Right lobe of liver (tissue), 6 donors: ENCODE data around the gene UNC79. TPM values are rescaled to one million over a fixed set of nuclear protein-coding genes. Genes with fewer than 3 reads are reported as not detected.
"Not testable (repeated sequence)": the region's sequence is repeated elsewhere in the genome, so short reads cannot be mapped to it uniquely, and the experiment has no call there.

ENCODE experiments used
- ATAC-seq, 4 donors: fragments of 200-7000 bp; cut with Tn5 transposase; one replicate each; pipeline ENCODE4 v1.9.1; 2020; ENCODE audit warnings: mild to moderate bottlenecking in 4 of 4, moderate library complexity in 4 of 4
- DNase-seq, 3 donors: peaks; one replicate each; pipeline ENCODE4 v3.0.0-alpha.2; 2020
- H3K27ac ChIP-seq, 3 donors: fragments of 200-600 bp; one replicate each; pipeline ENCODE4 v1.8.0; 2022
- H3K27me3 ChIP-seq, 2 donors: fragments of 200-600 bp; one replicate each; pipeline ENCODE4 v1.8.0; 2022
- H3K36me3 ChIP-seq, 4 donors: fragments of 200-600 bp; sonication (generic) in 1 of 4; one replicate each; pipeline versions ENCODE4 v1.5.1 to v1.8.0; 2017 to 2022; ENCODE audit warnings: control low read depth in 1 of 4
- H3K4me1 ChIP-seq, 4 donors: fragments of 200-600 bp; sonication (generic) in 1 of 4; one replicate each; pipeline versions ENCODE4 v1.5.1 to v1.8.0; 2017 to 2022; ENCODE audit warnings: control low read depth in 1 of 4
- H3K4me3 ChIP-seq, 3 donors: fragments of 200-600 bp; one replicate each; pipeline ENCODE4 v1.8.0; 2022
- H3K9me3 ChIP-seq, 4 donors: fragments of 200-600 bp; sonication (generic) in 1 of 4; one replicate each; pipeline versions ENCODE4 v1.5.1 to v1.8.0; 2017 to 2022; ENCODE audit warnings: control low read depth in 1 of 4
- POLR2A ChIP-seq: fragments of 450-650 bp; IDR thresholded peaks from one replicate; pipeline ENCODE4 v1.6.1; 2017; ENCODE audit warnings: antibody characterized with exemption, mild to moderate bottlenecking
- WGBS: methylation state at CpG from one replicate; pipeline ENCODE4 v1.1.6; 2018; ENCODE audit warnings: low coverage, low lambda C conversion rate; ENCODE audit not compliant: insufficient coverage; ENCODE audit errors: missing lambda C conversion rate; 5-methylcytosine and 5-hydroxymethylcytosine counted together
- intact Hi-C, 2 donors: fragments of 100-400 bp; cut with DNase I; formaldehyde crosslinking; loops; one replicate each; pipeline versions ENCODE4 v1.11.2 to v1.14.1; 2022
- total RNA-seq, 6 experiments: library from RNA; depleted of rRNA in 2 of 6; stranded (reverse); fragments of >200 nt in 2 of 6; fragmentation: NEBNext Ultra II Directional in 3 of 6; extraction: Animal tissue kit (Norgen Biotek cat#: 25700) in 3 of 6; gene quantifications; one replicate each; pipeline versions ENCODE4 v1.1.0 to v1.2.4, GENCODE V29; 2016 to 2023
- TF ChIP-seq, protein P1 (sequence below), 4 donors: fragments of 200-600 bp in 3 of 4; fragments of 450-650 bp in 1 of 4; IDR thresholded peaks; one replicate each; pipeline versions ENCODE4 v1.5.1 to v1.8.0; 2016 to 2022; ENCODE audit warnings: antibody characterized with exemption in 4 of 4, mild to moderate bottlenecking in 2 of 4
- donor health status: DM: no; HTN: yes; CAD: no.
- donor health status: DM: no; HTN: no; CAD: no.
- donor health status: DM: no; HTN: no; CAD: no.
- donor health status: DM: no; HTN: yes; CAD: no.
- donor health status: DM: no; HTN: yes; CAD: no.

UNC79 gene
- total RNA-seq, 6 experiments from 2014 or later: 0.04 to 0.10 (median 0.07) TPM; not detected in 2

DNA sequence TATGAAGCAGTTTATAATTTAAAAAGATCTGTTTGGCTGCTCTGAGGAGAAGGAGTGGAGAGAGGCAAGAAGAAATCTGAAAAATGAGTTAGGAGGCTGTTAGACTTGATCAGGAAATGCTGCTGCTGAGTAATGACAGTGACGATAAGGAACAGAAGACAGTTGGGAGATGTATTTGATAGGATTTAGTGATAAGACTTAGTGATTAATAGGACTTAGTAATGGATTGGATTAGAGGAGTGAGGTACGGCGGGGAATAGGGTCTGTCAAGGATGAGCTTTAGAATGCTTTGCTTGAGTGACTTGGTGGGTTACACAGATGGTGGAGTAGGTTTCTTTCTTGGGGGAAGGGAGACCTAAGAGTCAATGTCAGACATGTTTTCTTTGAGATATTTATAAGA lies 31.7 kb downstream of the UNC79 start:
- H3K27ac ChIP-seq: no peak overlapping the region
- WGBS: 68% methylated on average over 3 of the region's 3 CpGs
- H3K4me1 ChIP-seq: no peaks in the 10 kb centered on the region
- H3K9me3 ChIP-seq: no peaks in the 10 kb centered on the region
- no peak overlapping the region for H3K4me3 ChIP-seq
- TF ChIP-seq, protein P1, sequence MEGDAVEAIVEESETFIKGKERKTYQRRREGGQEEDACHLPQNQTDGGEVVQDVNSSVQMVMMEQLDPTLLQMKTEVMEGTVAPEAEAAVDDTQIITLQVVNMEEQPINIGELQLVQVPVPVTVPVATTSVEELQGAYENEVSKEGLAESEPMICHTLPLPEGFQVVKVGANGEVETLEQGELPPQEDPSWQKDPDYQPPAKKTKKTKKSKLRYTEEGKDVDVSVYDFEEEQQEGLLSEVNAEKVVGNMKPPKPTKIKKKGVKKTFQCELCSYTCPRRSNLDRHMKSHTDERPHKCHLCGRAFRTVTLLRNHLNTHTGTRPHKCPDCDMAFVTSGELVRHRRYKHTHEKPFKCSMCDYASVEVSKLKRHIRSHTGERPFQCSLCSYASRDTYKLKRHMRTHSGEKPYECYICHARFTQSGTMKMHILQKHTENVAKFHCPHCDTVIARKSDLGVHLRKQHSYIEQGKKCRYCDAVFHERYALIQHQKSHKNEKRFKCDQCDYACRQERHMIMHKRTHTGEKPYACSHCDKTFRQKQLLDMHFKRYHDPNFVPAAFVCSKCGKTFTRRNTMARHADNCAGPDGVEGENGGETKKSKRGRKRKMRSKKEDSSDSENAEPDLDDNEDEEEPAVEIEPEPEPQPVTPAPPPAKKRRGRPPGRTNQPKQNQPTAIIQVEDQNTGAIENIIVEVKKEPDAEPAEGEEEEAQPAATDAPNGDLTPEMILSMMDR (IDR thresholded peaks at IDR 0.05): no peak
- TF ChIP-seq POLR2A: no peak
- intact Hi-C loops: no loop called here
- DNase-seq (no peak), ATAC-seq (no peak)
- no peaks in the 10 kb centered on the region for H3K36me3 ChIP-seq
- H3K27me3 ChIP-seq: no peaks in the 10 kb centered on the region

DNA sequence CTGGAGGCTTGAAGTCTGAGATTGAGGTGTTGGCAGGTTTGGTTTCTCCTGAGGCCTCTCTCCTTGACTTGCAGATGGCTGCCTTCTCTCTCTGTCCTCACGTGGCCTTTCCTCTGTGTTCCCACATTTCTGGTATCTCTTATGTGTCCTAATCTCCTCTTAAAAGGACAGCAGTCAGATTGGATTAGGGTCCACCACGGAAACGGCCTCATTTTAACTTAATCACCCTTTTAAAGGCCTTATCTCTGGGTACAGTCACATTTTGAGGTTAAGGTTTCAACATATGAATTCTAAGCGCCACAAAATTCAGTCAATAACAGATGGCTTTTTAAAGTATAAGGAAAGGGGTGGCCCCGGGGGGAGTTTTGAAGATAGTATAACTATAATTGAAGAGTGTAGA lies 33.5 kb downstream of the UNC79 start:
- Histone ChIP-seq H3K4me3 (no peak overlapping the region), H3K36me3 (no peaks in the 10 kb centered on the region), H3K9me3 (no peaks in the 10 kb centered on the region), H3K4me1 (no peaks in the 10 kb centered on the region), H3K27ac (no peak overlapping the region), H3K27me3 (no peaks in the 10 kb centered on the region)
- TF ChIP-seq, protein P1 (IDR thresholded peaks at IDR 0.05): no peak
- no peak for TF ChIP-seq POLR2A
- 31% methylated on average over 5 of the region's 5 CpGs for WGBS
- no peak for DNase-seq
- intact Hi-C loops: no loop called here
- ATAC-seq: no peak

DNA sequence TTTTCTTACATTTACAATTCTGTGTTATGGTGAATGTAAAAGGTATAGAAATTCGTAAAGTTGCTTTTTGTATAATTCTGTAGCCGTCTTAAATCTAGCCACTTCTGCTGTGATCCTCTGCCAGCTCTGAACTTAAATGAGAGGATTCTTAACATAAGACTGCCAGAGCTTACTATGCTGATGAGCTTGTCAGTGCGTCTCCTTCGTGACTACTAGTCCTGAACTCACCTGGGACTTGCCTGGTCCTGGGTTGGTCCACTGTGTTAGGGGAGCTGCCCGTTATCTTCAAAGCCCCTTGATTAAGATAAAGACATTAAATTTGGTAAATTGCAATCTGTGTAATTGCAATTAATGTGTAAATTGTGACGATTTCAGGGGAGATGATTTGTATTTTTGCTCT lies 44.7 kb downstream of the UNC79 start:
- Histone ChIP-seq H3K27ac (no peak overlapping the region), H3K4me3 (no peak overlapping the region), H3K4me1 (no peaks in the 10 kb centered on the region), H3K27me3 (no peaks in the 10 kb centered on the region), H3K36me3 (no peaks in the 10 kb centered on the region), H3K9me3 (no peaks in the 10 kb centered on the region)
- ATAC-seq (no peak), DNase-seq (no peak)
- intact Hi-C loops: no loop called here
- 56% methylated on average over 6 of the region's 6 CpGs for WGBS
- TF ChIP-seq POLR2A: no peak
- TF ChIP-seq, protein P1 (IDR thresholded peaks at IDR 0.05): no peak

DNA sequence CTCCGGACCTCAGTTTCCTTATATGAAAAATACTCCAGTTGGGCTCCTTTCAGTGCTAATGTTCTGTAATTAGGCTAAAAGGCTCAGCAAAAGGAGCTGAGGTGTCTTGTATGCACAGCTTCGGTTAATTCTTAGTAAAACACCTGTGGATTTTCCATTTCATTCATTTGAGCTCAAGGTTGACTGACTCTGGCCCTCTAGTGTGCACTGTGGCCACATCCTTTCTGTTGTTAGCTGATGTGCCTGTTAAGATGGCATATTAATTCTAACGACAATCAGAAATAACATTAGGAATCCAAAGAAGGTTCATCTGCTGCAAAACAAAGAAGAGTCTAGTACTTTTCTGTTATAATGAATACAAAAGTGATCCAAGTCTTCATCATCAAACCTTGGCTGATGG lies 45.6 kb downstream of the UNC79 start:
- no peaks in the 10 kb centered on the region for H3K27me3 ChIP-seq
- 63% methylated on average over 3 of the region's 3 CpGs for WGBS
- no peak for TF ChIP-seq POLR2A
- TF ChIP-seq, protein P1 (IDR thresholded peaks at IDR 0.05): no peak
- no peak overlapping the region for H3K4me3 ChIP-seq
- no peak overlapping the region for H3K27ac ChIP-seq
- intact Hi-C loops: no loop called here
- H3K4me1 ChIP-seq: no peaks in the 10 kb centered on the region
- H3K36me3 ChIP-seq: no peaks in the 10 kb centered on the region
- H3K9me3 ChIP-seq: no peaks in the 10 kb centered on the region
- ATAC-seq (no peak), DNase-seq (no peak)

DNA sequence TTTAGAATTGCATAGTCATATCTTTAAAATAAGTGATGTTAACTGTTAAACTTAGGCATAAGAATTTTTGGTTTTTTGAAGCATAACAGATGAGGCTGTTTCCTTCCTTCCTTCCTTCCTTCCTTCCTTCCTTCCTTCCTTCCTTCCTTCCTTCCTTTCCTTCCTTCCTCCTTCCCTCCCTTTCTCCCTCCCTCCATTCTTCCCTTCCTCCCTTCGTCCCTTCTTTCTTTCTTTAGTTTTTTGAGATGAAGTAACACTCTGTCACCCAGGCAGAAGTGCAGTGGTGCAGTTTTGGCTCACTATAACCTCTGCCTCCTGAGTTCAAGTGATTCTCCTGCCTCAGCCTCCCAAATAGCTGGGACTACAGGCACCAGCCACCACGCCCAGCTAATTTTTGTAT lies 48.3 kb downstream of the UNC79 start:
- H3K27me3 ChIP-seq, H3K4me1 ChIP-seq, H3K9me3 ChIP-seq, ATAC-seq, H3K4me3 ChIP-seq, H3K27ac ChIP-seq, H3K36me3 ChIP-seq, DNase-seq, intact Hi-C loops: not testable (repeated sequence)
- 14% methylated on average over 2 of the region's 2 CpGs for WGBS
